Breast epithelium (tissue), 3 donors: Measurements from ENCODE around the gene TSACC.

ENCODE experiments used
- CTCF ChIP-seq, 3 donors: fragments of 450-650 bp; IDR thresholded peaks; one replicate each; pipeline ENCODE4 v1.5.1; 2016 to 2017; ENCODE audit warnings: antibody characterized with exemption in 3 of 3, mild to moderate bottlenecking in 3 of 3, moderate library complexity in 3 of 3
- POLR2A ChIP-seq: fragments of 450-650 bp; IDR thresholded peaks from one replicate; pipeline ENCODE4 v1.6.1; 2016; ENCODE audit warnings: antibody characterized with exemption, mild to moderate bottlenecking, moderate library complexity

GRCh38 chr1:156298852-156299357, 39.4 kb upstream of the TSACC start, which contains the start of gene VHLL:
- TF ChIP-seq CTCF (IDR thresholded peaks at IDR 0.05) (no peak), POLR2A (no peak)
